ENCODE results near the gene VDR. TPM values are rescaled to one million over a fixed set of nuclear protein-coding genes. Genes with fewer than 3 reads are reported as not detected.

VDR gene
- 2.7 to 3.5 TPM (median 3.1 TPM) in 5 replicates for total RNA-seq (2022; extraction: Qiagen RNA extraction)

GRCh38 chr12:47904713-47905709 lies at the start of gene VDR:
TSS of gene VDR (minus strand) at chr12:47904994. CDS start at chr12:47879113, 25,881 bp downstream.

GRCh38 chr12:47819896-47820630 lies 84.7 kb downstream of the VDR start, which contains the start of gene HDAC7:
TSS of gene HDAC7 (minus strand) at chr12:47819903. CDS start at chr12:47819785, 118 bp downstream.

Other genes starting within 250 kb of the VDR start
- gene RPAP3, start 199.0 kb downstream of the VDR start, total RNA-seq (2022; extraction: Qiagen RNA extraction) = 35.6 to 45.5 TPM (median 41.2 TPM) in 5 replicates
- gene ENDOU, start 179.5 kb downstream of the VDR start, total RNA-seq (2022; extraction: Qiagen RNA extraction) = 0.07 to 0.09 TPM in 2 of 5 replicates, not detected in the others
- gene RAPGEF3, start 146.1 kb downstream of the VDR start, total RNA-seq (2022; extraction: Qiagen RNA extraction) = 0.51 to 0.72 TPM (median 0.60 TPM) in 5 replicates
- 21.1 to 30.5 TPM (median 27.9 TPM) in 5 replicates for gene SLC48A1, start 131.8 kb downstream of the VDR start, total RNA-seq (2022; extraction: Qiagen RNA extraction)
- 47.6 to 73.5 TPM (median 65.8 TPM) in 5 replicates for gene HDAC7, start 85.1 kb downstream of the VDR start, total RNA-seq (2022; extraction: Qiagen RNA extraction)
- 116 to 133 TPM (median 125 TPM) in 5 replicates for gene TMEM106C, start 58.6 kb upstream of the VDR start, total RNA-seq (2022; extraction: Qiagen RNA extraction)
- 0.06 to 0.18 TPM (median 0.11 TPM) in 5 replicates for gene COL2A1, start 99.5 kb upstream of the VDR start, total RNA-seq (2022; extraction: Qiagen RNA extraction)
- gene SENP1, start 201.1 kb upstream of the VDR start, total RNA-seq (2022; extraction: Qiagen RNA extraction) = 11.5 to 16.0 TPM (median 12.9 TPM) in 5 replicates
- 22.3 to 24.0 TPM (median 23.5 TPM) in 5 replicates for gene PFKM, start 214.4 kb upstream of the VDR start, total RNA-seq (2022; extraction: Qiagen RNA extraction)